NB4 (cell line): Measurements from ENCODE around the gene RER1.

Experiments used
- POLR2A ChIP-seq: IDR thresholded peaks from 2 replicates; pipeline ENCODE4 v1.6.1; 2011; ENCODE audit warnings: mild to moderate bottlenecking; ENCODE audit not compliant: insufficient read length; ENCODE audit errors: extremely low read depth
- TF ChIP-seq, protein P1 (sequence below): IDR thresholded peaks from one replicate; pipeline ENCODE4 v1.5.1; 2012; ENCODE audit warnings: low read depth, low read length

DNA sequence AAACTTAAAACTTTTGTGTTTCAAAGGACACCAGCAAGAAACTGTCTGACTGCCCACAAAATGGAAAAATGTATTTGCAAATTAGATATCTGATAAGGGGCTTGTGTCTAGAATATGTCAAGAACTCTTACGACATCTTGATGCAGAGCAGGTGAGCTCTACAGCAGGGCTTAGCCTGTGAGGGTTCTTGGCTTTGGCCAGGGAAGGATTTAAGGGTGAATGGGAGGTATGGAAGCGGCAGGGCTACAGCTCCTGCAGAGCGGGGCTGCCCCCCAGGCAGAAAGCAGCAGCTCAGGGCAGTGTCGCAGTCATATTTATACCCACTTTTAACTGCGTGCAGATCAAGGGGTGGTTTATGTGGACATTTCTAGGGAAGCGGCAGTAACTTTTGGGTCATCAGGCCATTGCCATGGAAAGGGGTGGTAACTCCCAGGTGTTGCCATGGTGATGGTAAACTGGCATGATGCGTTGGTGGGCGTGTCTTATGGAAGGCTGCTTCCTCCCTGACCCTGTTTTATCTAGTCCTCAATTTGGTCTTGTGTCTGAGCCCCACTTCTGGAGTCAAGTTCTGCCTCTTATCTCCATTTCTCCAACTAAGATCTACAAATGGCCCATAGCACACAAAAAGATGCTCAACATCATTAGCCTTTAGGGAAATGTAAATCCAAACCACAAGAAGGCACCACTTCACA lies 23.4 kb upstream of the RER1 start:
- TF ChIP-seq, protein P1, sequence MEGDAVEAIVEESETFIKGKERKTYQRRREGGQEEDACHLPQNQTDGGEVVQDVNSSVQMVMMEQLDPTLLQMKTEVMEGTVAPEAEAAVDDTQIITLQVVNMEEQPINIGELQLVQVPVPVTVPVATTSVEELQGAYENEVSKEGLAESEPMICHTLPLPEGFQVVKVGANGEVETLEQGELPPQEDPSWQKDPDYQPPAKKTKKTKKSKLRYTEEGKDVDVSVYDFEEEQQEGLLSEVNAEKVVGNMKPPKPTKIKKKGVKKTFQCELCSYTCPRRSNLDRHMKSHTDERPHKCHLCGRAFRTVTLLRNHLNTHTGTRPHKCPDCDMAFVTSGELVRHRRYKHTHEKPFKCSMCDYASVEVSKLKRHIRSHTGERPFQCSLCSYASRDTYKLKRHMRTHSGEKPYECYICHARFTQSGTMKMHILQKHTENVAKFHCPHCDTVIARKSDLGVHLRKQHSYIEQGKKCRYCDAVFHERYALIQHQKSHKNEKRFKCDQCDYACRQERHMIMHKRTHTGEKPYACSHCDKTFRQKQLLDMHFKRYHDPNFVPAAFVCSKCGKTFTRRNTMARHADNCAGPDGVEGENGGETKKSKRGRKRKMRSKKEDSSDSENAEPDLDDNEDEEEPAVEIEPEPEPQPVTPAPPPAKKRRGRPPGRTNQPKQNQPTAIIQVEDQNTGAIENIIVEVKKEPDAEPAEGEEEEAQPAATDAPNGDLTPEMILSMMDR: no peak
- TF ChIP-seq POLR2A: no peak
